Panc1 (cell line): ENCODE results near the gene GRID1. TPM values are rescaled to one million over a fixed set of nuclear protein-coding genes. Genes with fewer than 3 reads are reported as not detected.

Experiments
- ATAC-seq: fragments of 200-7000 bp; cut with Tn5 transposase; 2 replicates; pipeline ENCODE4 v1.9.1; 2020; ENCODE audit warnings: mild to moderate bottlenecking, moderate library complexity
- BruUV-seq: library from RNA; stranded (reverse); fragments of 400-500 nt; replicated peaks from 2 replicates; lab custom pipeline; 2021; lab: Mats Ljungman, UMichigan
- CTCF ChIA-PET: fragments of 300-600 bp; sonication (Branson Sonifier 250); formaldehyde crosslinking; loops from one replicate; lab custom pipeline; 2022; ENCODE audit warnings: antibody characterized with exemption; lab: Charles Lee
- POLR2A ChIA-PET: fragments of 300-600 bp; sonication (Branson Sonifier 250); formaldehyde crosslinking; loops from one replicate; lab custom pipeline; 2022; ENCODE audit warnings: antibody characterized with exemption; lab: Charles Lee
- DNase-seq: peaks from one replicate; pipeline ENCODE4 v3.0.0-alpha.2; 2010; ENCODE audit warnings: low read depth, low spot score
- H3K27ac ChIP-seq: 2 replicates; pipeline ENCODE4 v1.5.1; 2011; ENCODE audit warnings: mild to moderate bottlenecking, low read length, inconsistent platforms
- H3K27me3 ChIP-seq: fragments of 200-500 bp; sonication (Bioruptor generic); 2 replicates; pipeline ENCODE4 v1.6.0; 2014; ENCODE audit warnings: low read length, inconsistent platforms; ENCODE audit not compliant: control insufficient read depth, insufficient read depth
- H3K36me3 ChIP-seq: fragments of 200-500 bp; sonication (Bioruptor generic); 2 replicates; pipeline ENCODE4 v1.5.1; 2014; ENCODE audit warnings: inconsistent platforms, mild to moderate bottlenecking, low read length, moderate library complexity; ENCODE audit not compliant: control insufficient read depth, insufficient read depth
- H3K4me1 ChIP-seq: 2 replicates; pipeline ENCODE4 v1.5.1; 2011; ENCODE audit warnings: inconsistent platforms, mild to moderate bottlenecking, low read length, moderate library complexity; ENCODE audit not compliant: control insufficient read depth, insufficient read depth
- H3K4me3 ChIP-seq, 2 experiments: 2 replicates each; pipeline ENCODE4 v1.5.1; 2011 to 2012; ENCODE audit warnings: low read depth in 2 of 2, low read length in 2 of 2, mild to moderate bottlenecking in 2 of 2, inconsistent platforms in 1 of 2, moderate library complexity in 1 of 2
- H3K9me3 ChIP-seq: fragments of 200-500 bp; sonication (Bioruptor generic); 2 replicates; pipeline ENCODE4 v1.5.1; 2014; ENCODE audit warnings: low read depth, mild to moderate bottlenecking, inconsistent platforms, low read length, moderate library complexity; ENCODE audit not compliant: control insufficient read depth, insufficient read depth
- POLR2AphosphoS5 ChIP-seq: IDR thresholded peaks from 2 replicates; pipeline ENCODE4 v1.6.1; 2012; ENCODE audit warnings: mild to moderate bottlenecking, low read depth, low read length, moderate library complexity
- SIN3A ChIP-seq: IDR thresholded peaks from 2 replicates; pipeline ENCODE4 v1.6.1; 2012; ENCODE audit warnings: low read depth, mild to moderate bottlenecking, low read length, moderate library complexity, borderline replicate concordance; ENCODE audit not compliant: insufficient read depth
- TCF7L2 ChIP-seq: IDR thresholded peaks from 2 replicates; pipeline ENCODE4 v1.6.1; 2011; ENCODE audit warnings: mild to moderate bottlenecking, low read depth, low read length, inconsistent platforms
- in situ Hi-C: cut with HindIII; loops from 2 replicates; pipeline ENCODE4 v1.10.0; 2016; ENCODE audit warnings: low sequenced_read_pairs, low pct_unique_long_range_greater_than_20kb
- intact Hi-C: fragments of 100-400 bp; cut with micrococcal nuclease; formaldehyde crosslinking; loops from one replicate; pipeline ENCODE4 v1.10.0; 2022; ENCODE audit not compliant: unreplicated experiment
- total RNA-seq: library from RNA; stranded (reverse); gene quantifications from one replicate; pipeline ENCODE4 v1.2.1, GENCODE V29; 2021; ENCODE audit not compliant: unreplicated experiment
- TF ChIP-seq, protein P1 (sequence below): fragments of 450-650 bp; IDR thresholded peaks from 2 replicates; pipeline ENCODE4 v1.5.1; 2017; ENCODE audit warnings: mild to moderate bottlenecking
- TF ChIP-seq, protein P2 (sequence below), 2 experiments: IDR thresholded peaks; 2 replicates each; pipeline ENCODE4 v1.6.1; 2011 to 2012; ENCODE audit warnings: low read depth in 2 of 2, control low read depth in 1 of 2, low read length in 1 of 2, mild to moderate bottlenecking in 1 of 2, moderate library complexity in 1 of 2; ENCODE audit not compliant: insufficient read depth in 1 of 2

The GRID1 gene
- total RNA-seq, 1 experiment from 2014 or later = 2.3 TPM

DNA sequence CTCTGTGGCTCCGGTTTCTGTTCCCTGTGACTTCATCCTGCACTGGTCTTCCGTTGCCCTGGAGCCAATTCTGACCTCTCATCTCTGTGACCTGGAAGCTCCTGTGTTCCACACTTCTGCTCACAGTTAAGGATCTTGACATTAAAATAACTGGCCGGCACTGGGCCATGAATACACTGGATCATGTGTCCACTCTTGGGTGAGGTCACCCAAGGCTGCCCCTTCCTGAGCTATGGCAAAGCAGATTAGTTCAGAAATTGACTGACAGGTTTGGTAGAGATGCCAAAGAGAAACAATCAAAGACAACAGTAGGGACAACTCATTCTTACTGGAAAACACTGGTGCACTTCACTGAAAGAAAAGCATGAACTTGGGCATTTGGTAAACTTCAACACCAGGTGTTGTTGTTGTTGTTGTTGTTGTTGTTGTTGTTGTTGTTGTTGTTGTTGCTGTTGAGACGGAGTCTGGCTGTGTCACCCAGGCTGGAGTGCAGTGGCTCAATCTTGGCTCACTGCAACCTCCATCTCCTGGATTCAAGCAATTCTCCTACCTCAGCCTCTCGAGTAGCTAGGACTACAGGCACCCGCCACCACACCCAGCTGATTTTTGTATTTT lies 36.7 kb upstream of the GRID1 start:
- no peaks in the 10 kb centered on the region for H3K36me3 ChIP-seq
- intact Hi-C loops = no loop called here
- ATAC-seq (no peak), DNase-seq (no peak)
- no TSS peak for BruUV-seq
- H3K4me3 ChIP-seq = no peak overlapping the region
- POLR2A ChIA-PET = interaction anchor here (0.7 kb wide), 1 partner anchor 220 kb away, joined by 4 read pairs; no protein-coding TSS in a partner anchor
- no peaks in the 10 kb centered on the region for H3K9me3 ChIP-seq
- H3K4me1 ChIP-seq = peaks cover 25% of the 10 kb centered on the region
- no peaks in the 10 kb centered on the region for H3K27me3 ChIP-seq
- CTCF ChIA-PET = interaction anchor here (0.6 to 1.2 kb wide), 3 partner anchors 69 to 565 kb away, joined by 3 to 5 read pairs (median 4); no protein-coding TSS in a partner anchor
- in situ Hi-C loops = no loop called here
- no peak overlapping the region for H3K27ac ChIP-seq
- no peak for TF ChIP-seq POLR2AphosphoS5
- no peak for TF ChIP-seq TCF7L2
- TF ChIP-seq SIN3A = no peak
- TF ChIP-seq, protein P1, sequence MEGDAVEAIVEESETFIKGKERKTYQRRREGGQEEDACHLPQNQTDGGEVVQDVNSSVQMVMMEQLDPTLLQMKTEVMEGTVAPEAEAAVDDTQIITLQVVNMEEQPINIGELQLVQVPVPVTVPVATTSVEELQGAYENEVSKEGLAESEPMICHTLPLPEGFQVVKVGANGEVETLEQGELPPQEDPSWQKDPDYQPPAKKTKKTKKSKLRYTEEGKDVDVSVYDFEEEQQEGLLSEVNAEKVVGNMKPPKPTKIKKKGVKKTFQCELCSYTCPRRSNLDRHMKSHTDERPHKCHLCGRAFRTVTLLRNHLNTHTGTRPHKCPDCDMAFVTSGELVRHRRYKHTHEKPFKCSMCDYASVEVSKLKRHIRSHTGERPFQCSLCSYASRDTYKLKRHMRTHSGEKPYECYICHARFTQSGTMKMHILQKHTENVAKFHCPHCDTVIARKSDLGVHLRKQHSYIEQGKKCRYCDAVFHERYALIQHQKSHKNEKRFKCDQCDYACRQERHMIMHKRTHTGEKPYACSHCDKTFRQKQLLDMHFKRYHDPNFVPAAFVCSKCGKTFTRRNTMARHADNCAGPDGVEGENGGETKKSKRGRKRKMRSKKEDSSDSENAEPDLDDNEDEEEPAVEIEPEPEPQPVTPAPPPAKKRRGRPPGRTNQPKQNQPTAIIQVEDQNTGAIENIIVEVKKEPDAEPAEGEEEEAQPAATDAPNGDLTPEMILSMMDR = no peak
- TF ChIP-seq, protein P2, sequence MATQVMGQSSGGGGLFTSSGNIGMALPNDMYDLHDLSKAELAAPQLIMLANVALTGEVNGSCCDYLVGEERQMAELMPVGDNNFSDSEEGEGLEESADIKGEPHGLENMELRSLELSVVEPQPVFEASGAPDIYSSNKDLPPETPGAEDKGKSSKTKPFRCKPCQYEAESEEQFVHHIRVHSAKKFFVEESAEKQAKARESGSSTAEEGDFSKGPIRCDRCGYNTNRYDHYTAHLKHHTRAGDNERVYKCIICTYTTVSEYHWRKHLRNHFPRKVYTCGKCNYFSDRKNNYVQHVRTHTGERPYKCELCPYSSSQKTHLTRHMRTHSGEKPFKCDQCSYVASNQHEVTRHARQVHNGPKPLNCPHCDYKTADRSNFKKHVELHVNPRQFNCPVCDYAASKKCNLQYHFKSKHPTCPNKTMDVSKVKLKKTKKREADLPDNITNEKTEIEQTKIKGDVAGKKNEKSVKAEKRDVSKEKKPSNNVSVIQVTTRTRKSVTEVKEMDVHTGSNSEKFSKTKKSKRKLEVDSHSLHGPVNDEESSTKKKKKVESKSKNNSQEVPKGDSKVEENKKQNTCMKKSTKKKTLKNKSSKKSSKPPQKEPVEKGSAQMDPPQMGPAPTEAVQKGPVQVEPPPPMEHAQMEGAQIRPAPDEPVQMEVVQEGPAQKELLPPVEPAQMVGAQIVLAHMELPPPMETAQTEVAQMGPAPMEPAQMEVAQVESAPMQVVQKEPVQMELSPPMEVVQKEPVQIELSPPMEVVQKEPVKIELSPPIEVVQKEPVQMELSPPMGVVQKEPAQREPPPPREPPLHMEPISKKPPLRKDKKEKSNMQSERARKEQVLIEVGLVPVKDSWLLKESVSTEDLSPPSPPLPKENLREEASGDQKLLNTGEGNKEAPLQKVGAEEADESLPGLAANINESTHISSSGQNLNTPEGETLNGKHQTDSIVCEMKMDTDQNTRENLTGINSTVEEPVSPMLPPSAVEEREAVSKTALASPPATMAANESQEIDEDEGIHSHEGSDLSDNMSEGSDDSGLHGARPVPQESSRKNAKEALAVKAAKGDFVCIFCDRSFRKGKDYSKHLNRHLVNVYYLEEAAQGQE (IDR thresholded peaks at IDR 0.05; ENCODE audit: insufficient read depth in 1 of 2, low read depth in 2 of 2, low read length in 1 of 2) = no peak

DNA sequence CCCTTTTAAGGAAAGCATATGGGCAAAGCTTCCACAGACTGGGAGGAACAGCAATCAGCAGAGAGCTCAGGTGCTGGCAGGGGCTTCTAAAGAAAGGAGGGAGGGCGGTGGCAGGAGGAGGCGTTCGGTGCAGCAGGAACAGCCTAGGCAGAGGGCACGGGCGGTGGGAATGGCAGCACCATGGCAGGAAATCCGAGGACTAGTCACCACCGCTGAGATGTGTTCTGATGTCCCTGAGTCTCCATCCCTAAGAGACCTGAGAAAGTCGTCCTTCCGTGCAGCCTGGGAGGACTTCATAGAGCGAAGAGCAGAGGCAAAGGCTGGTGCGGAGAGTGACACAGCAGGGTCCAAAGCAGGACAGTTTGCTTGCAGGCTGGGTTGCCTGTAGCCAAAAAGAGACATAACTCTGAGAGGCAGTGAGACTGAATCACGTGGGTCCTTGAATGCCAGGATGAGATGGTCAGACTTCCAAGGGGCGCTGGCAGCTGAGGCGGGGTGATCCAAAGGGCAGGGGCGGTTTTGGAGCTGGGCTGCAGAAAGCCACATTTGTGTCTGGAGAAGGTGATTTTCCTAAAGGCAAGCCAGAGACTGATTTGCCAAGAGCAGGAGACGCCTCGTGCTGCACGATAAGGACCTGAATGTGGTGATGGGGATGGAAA lies 35.8 kb upstream of the GRID1 start:
- intact Hi-C loops = no loop called here
- Histone ChIP-seq H3K9me3 (no peaks in the 10 kb centered on the region), H3K4me3 (no peak overlapping the region), H3K4me1 (peaks cover 25% of the 10 kb centered on the region), H3K36me3 (no peaks in the 10 kb centered on the region), H3K27ac (no peak overlapping the region), H3K27me3 (no peaks in the 10 kb centered on the region)
- ATAC-seq (no peak), DNase-seq (no peak)
- in situ Hi-C loops = no loop called here
- POLR2A ChIA-PET = interaction anchor here (0.5 kb wide), 1 partner anchor 10 kb away, joined by 3 read pairs; no protein-coding TSS in a partner anchor
- BruUV-seq = no TSS peak
- CTCF ChIA-PET = interaction anchor here (0.6 to 1.2 kb wide), 3 partner anchors 228 to 566 kb away, joined by 3 to 4 read pairs (median 3); no protein-coding TSS in a partner anchor
- no peak for TF ChIP-seq POLR2AphosphoS5
- TF ChIP-seq SIN3A = no peak
- TF ChIP-seq, protein P2 (IDR thresholded peaks at IDR 0.05; ENCODE audit: insufficient read depth in 1 of 2, low read depth in 2 of 2, low read length in 1 of 2) = no peak
- TF ChIP-seq, protein P1 = no peak
